MM.1S (cell line): ENCODE results near the gene ATP5F1E.

Experiments used
- EZH2 ChIP-seq: fragments of 300-600 bp; sonication (generic); optimal IDR thresholded peaks from 2 replicates; pipeline ENCODE3; 2017; ENCODE audit warnings: low read depth, mild to moderate bottlenecking, antibody characterized with exemption, low read length, mixed read lengths
- EZH2phosphoT487 ChIP-seq: fragments of 300-600 bp; sonication (generic); IDR thresholded peaks from 2 replicates; pipeline ENCODE4 v1.6.1; 2018; ENCODE audit warnings: antibody characterized with exemption, low read length
- TF ChIP-seq, protein P1 (sequence below): fragments of 300-600 bp; sonication (generic); IDR thresholded peaks from 2 replicates; pipeline ENCODE4 v1.5.1; 2016; ENCODE audit warnings: antibody characterized with exemption, low read length, mixed read lengths

DNA sequence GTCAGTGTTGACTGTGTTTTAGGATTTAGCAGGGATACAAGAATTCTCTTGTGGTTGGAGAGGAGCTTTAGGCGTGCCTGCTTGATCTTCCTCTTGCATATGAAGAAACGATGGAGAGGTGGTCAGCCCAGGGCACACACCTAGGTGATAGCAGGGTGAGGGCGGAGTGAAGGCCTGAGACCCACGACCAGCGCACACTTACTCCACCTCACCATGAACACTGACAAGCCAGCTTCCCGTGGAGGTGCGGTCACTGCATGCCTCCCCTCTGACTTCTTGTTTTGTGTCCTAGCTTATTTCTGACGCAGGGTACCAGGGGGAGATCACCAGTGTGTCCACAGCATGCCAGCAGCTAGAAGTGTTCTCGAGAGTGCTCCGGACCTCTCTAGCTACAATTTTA lies 42.9 kb downstream of the ATP5F1E start:
- TF ChIP-seq, protein P1, sequence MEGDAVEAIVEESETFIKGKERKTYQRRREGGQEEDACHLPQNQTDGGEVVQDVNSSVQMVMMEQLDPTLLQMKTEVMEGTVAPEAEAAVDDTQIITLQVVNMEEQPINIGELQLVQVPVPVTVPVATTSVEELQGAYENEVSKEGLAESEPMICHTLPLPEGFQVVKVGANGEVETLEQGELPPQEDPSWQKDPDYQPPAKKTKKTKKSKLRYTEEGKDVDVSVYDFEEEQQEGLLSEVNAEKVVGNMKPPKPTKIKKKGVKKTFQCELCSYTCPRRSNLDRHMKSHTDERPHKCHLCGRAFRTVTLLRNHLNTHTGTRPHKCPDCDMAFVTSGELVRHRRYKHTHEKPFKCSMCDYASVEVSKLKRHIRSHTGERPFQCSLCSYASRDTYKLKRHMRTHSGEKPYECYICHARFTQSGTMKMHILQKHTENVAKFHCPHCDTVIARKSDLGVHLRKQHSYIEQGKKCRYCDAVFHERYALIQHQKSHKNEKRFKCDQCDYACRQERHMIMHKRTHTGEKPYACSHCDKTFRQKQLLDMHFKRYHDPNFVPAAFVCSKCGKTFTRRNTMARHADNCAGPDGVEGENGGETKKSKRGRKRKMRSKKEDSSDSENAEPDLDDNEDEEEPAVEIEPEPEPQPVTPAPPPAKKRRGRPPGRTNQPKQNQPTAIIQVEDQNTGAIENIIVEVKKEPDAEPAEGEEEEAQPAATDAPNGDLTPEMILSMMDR, result no peak
- TF ChIP-seq EZH2phosphoT487 (no peak), EZH2 (no peak)
